Neural progenitor cell (in vitro differentiated cells): ENCODE data around the gene EXT2.

ENCODE experiments used
- EZH2phosphoT487 ChIP-seq: fragments of 200-600 bp; sonication (generic); IDR thresholded peaks from 2 replicates; pipeline ENCODE4 v1.6.1; 2017; ENCODE audit warnings: antibody characterized with exemption
- TF ChIP-seq, protein P1 (sequence below): fragments of 200-600 bp; sonication (generic); IDR thresholded peaks from 2 replicates; pipeline ENCODE4 v1.5.1; 2017; ENCODE audit warnings: antibody characterized with exemption, mild to moderate bottlenecking

DNA sequence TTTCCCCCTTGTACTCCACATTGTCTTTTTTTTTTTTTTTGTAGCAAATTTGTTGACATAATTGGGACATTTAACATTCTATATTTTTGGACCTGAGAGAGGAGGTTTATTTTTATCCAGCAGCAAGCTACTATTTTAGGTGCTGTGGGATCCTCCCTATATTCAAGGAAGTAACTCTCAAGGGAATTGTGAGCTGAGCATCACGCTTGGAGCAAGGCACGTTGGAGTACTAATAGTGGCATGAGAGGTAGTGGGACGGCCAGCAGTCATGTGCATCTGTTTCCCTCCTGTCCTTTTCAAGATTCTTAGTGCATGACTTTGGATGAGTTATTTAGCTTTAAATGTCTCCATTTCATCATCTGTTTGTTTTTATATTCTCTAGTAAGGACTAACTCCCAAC lies 52.3 kb downstream of the EXT2 start:
- TF ChIP-seq, protein P1, sequence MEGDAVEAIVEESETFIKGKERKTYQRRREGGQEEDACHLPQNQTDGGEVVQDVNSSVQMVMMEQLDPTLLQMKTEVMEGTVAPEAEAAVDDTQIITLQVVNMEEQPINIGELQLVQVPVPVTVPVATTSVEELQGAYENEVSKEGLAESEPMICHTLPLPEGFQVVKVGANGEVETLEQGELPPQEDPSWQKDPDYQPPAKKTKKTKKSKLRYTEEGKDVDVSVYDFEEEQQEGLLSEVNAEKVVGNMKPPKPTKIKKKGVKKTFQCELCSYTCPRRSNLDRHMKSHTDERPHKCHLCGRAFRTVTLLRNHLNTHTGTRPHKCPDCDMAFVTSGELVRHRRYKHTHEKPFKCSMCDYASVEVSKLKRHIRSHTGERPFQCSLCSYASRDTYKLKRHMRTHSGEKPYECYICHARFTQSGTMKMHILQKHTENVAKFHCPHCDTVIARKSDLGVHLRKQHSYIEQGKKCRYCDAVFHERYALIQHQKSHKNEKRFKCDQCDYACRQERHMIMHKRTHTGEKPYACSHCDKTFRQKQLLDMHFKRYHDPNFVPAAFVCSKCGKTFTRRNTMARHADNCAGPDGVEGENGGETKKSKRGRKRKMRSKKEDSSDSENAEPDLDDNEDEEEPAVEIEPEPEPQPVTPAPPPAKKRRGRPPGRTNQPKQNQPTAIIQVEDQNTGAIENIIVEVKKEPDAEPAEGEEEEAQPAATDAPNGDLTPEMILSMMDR, result no peak
- TF ChIP-seq EZH2phosphoT487, result no peak
